ENCODE results near the gene ARHGAP23. TPM values are rescaled to one million over a fixed set of nuclear protein-coding genes. Genes with fewer than 3 reads are reported as not detected.

ARHGAP23 gene
- total RNA-seq, 1 experiment from 2014 or later = 0.04 TPM

DNA sequence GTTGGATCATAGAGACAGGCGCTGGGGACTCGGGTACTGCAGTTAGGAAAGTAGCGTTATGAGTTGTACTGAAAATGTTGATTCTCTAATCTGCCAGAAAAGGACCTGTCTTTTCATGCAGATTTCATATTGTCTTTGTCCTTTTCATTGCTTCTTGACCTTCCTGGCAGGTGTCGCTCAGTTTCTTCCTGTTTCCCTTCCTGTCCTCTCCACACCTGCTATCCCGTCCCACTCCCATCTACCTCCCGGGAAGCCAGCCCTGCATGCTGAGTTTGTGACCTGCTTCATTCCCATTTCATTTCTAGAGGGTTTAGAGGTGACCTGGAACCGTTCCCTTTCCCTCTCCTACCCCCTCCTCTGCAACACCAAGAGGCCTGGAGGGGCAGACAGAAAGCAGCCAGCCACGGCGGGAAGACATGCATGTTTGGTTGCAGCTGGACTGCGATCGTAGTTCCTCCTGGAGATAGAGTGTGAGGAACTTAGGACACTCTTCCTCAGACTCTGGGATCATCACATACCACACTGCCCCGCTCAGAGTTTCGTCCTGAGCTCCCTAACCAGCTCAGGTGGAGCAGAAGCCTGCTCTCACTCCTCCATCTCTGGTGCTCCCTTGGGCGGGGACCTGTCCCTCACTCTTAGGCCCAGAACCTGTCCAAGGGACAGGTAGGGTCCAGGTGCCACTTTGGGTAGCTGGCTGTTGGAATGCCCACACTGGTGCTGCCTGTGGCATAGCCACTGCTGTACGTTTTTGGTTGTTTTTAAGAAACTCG, 23.9 kb upstream of the ARHGAP23 start:
- Histone ChIP-seq H3K27me3 (ENCODE audit: low read length) (no peaks in the 10 kb centered on the region), H3K27ac (ENCODE audit: low read length) (no peak overlapping the region), H4K20me1 (ENCODE audit: insufficient read depth, low read depth, low read length) (no peaks in the 10 kb centered on the region; the same call in 1 of the 2 replicates), H3K9ac (ENCODE audit: low read length) (no peak overlapping the region), H3K79me2 (ENCODE audit: low read length) (no peaks in the 10 kb centered on the region), H3K9me3 (ENCODE audit: low read length) (no peaks in the 10 kb centered on the region), H3K36me3 (ENCODE audit: insufficient read depth, low read length) (no peaks in the 10 kb centered on the region), H3K9me2 (replicated peaks; ENCODE audit: insufficient read depth, low read length) (no peaks in the 10 kb centered on the region), H2AFZ (ENCODE audit: low read length) (no peak overlapping the region), H3K4me2 (ENCODE audit: low read depth, low read length, poor library complexity, severe bottlenecking) (no peak overlapping the region), H3K4me1 (ENCODE audit: low read length) (no peaks in the 10 kb centered on the region), H3K4me3 (ENCODE audit: low read length) (no peak overlapping the region)
- DNase-seq = no peak

DNA sequence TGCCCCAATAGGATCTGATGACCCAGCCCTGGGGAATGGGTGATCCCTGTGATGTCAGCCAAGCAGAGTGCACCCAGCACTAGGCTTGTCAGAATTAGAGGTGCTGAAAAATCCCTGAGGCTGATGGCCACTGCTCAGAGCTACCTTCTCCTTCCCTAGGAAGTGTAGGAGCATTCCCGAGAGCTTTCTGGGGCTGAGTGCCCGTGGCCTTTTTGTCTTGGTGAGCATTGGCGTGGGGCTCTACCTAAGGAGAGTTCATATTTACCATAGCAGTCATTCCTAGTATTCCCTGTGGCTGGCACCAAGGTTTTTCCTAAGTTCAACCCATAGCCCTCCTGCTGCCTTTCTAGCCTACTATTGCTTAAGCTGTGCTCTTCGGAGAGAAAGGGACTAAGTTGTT, 22.6 kb upstream of the ARHGAP23 start:
- no peak overlapping the region for H3K4me2 ChIP-seq (ENCODE audit: low read depth, low read length, poor library complexity, severe bottlenecking)
- no peaks in the 10 kb centered on the region for H3K79me2 ChIP-seq (ENCODE audit: low read length)
- no peaks in the 10 kb centered on the region for H3K9me2 ChIP-seq (replicated peaks; ENCODE audit: insufficient read depth, low read length)
- DNase-seq = no peak
- no peak overlapping the region for H3K9ac ChIP-seq (ENCODE audit: low read length)
- no peaks in the 10 kb centered on the region for H3K9me3 ChIP-seq (ENCODE audit: low read length)
- no peaks in the 10 kb centered on the region for H3K36me3 ChIP-seq (ENCODE audit: insufficient read depth, low read length)
- H4K20me1 ChIP-seq (ENCODE audit: insufficient read depth, low read depth, low read length) = no peaks in the 10 kb centered on the region; the same call in 1 of the 2 replicates
- no peaks in the 10 kb centered on the region for H3K4me1 ChIP-seq (ENCODE audit: low read length)
- H3K27me3 ChIP-seq (ENCODE audit: low read length) = no peaks in the 10 kb centered on the region
- no peak overlapping the region for H2AFZ ChIP-seq (ENCODE audit: low read length)
- H3K27ac ChIP-seq (ENCODE audit: low read length) = no peak overlapping the region
- H3K4me3 ChIP-seq (ENCODE audit: low read length) = no peak overlapping the region

DNA sequence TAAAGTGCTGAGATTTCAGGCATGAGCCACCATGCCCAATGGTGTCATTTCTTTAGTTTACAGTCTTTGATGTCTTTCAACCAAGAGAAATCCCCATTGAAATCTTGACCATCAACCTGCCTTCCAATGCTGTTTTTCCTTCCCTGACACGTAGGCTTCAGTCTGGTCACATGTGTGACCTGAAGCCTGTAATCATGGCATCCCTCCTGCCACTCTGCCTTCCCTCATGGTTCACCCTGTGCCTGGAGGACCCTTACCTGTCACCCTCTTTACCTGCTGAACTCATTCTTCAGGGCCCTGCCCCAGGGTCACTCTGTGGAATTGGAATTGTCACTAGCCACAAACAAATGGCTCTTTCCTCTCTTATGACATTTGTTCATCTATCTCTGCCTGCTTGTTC, 18.1 kb upstream of the ARHGAP23 start:
- Histone ChIP-seq H2AFZ (ENCODE audit: low read length) (no peak overlapping the region), H3K4me2 (ENCODE audit: low read depth, low read length, poor library complexity, severe bottlenecking) (no peak overlapping the region), H3K9me2 (replicated peaks; ENCODE audit: insufficient read depth, low read length) (no peaks in the 10 kb centered on the region), H3K27me3 (ENCODE audit: low read length) (no peaks in the 10 kb centered on the region), H3K79me2 (ENCODE audit: low read length) (no peaks in the 10 kb centered on the region), H3K36me3 (ENCODE audit: insufficient read depth, low read length) (no peaks in the 10 kb centered on the region), H3K9me3 (ENCODE audit: low read length) (no peaks in the 10 kb centered on the region), H3K9ac (ENCODE audit: low read length) (no peak overlapping the region), H3K4me1 (ENCODE audit: low read length) (peaks cover 8% of the 10 kb centered on the region), H4K20me1 (ENCODE audit: insufficient read depth, low read depth, low read length) (no peaks in the 10 kb centered on the region; the same call in 1 of the 2 replicates), H3K27ac (ENCODE audit: low read length) (no peak overlapping the region), H3K4me3 (ENCODE audit: low read length) (no peak overlapping the region)
- no peak for DNase-seq

DNA sequence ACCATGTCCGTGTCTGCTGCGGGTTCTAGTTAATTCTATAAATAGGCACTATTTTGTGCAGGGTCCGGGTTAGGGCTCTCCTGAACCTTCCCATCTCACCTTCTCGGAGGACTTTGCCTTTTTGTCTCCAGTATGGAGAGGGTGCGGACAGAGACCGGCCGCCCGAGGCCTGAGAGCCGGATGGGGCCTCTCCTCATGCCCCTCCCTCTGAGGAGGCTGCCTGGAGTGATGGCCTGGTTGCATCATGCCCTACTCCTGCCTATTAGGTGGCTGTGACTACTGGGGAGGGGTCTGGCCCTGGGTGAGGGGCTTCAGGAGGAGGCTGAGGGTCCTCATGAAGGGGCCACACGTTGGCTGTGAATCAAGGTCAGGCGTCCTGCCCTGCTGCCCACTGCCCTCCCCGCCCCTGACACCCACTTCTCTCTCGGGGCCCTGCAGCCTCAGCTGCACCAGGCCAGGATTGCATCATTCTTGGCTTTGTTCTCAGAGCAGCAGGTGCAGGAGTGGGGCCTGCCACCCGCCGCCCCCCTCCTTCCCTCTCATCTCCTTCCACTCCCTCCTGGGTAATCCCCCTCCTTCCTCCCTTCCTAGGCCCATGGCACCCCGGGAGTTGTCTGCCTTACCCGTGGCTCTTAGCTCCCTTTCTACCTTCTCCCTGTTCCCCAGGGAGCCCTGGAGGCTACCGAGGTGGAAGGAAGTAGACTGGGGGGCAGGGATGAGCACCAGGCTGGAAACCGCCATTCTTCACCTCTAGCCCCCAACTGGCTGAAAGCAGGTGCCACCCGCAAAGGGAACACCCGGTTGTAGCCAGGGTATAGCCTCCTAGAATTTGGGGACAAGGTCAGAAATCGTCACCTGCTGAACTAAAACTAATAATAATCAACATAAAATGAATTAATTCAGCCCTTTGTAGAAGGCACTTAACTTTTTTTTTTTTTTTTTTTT, 12.7 kb upstream of the ARHGAP23 start:
- peak; percentile 74 for DNase-seq
- Histone ChIP-seq H3K79me2 (ENCODE audit: low read length) (no peaks in the 10 kb centered on the region), H3K4me3 (ENCODE audit: low read length) (peak overlapping the region; percentile 61; the same call in 1 of the 2 replicates), H3K36me3 (ENCODE audit: insufficient read depth, low read length) (no peaks in the 10 kb centered on the region), H3K9ac (ENCODE audit: low read length) (peak overlapping the region; percentile 71), H3K27me3 (ENCODE audit: low read length) (no peaks in the 10 kb centered on the region), H4K20me1 (ENCODE audit: insufficient read depth, low read depth, low read length) (no peaks in the 10 kb centered on the region), H3K9me3 (ENCODE audit: low read length) (no peaks in the 10 kb centered on the region), H2AFZ (ENCODE audit: low read length) (peak overlapping the region; percentile 75), H3K4me1 (ENCODE audit: low read length) (peaks cover 21% of the 10 kb centered on the region), H3K27ac (ENCODE audit: low read length) (peak overlapping the region; percentile 58; the same call in 1 of the 2 replicates), H3K4me2 (ENCODE audit: low read depth, low read length, poor library complexity, severe bottlenecking) (peak overlapping the region; percentile 68), H3K9me2 (replicated peaks; ENCODE audit: insufficient read depth, low read length) (no peaks in the 10 kb centered on the region)

DNA sequence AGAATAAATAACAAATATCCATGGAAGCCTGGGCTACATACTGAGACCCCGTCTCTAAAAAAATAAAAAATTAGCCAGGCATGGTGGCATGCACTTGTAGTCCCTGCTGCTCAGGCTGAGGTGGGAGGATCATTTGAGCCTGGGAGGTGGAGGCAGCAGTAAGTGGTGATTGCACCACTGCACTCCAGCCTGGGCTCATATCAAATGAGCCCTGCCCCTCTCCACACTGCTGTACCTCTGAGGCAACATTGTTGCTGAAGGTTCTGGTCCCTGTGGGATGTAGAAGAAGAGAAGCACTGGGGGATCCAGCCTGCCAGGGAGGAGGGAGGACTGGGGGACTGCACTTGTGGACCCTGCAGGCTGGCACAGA, 11.4 kb upstream of the ARHGAP23 start:
- Histone ChIP-seq H3K4me3 (ENCODE audit: low read length) (no peak overlapping the region), H3K9me2 (replicated peaks; ENCODE audit: insufficient read depth, low read length) (no peaks in the 10 kb centered on the region), H3K9ac (ENCODE audit: low read length) (peak overlapping the region; percentile 33; the same call in 1 of the 2 replicates), H2AFZ (ENCODE audit: low read length) (no peak overlapping the region), H3K79me2 (ENCODE audit: low read length) (no peaks in the 10 kb centered on the region), H3K4me2 (ENCODE audit: low read depth, low read length, poor library complexity, severe bottlenecking) (no peak overlapping the region), H3K4me1 (ENCODE audit: low read length) (peaks cover 26% of the 10 kb centered on the region), H3K27ac (ENCODE audit: low read length) (no peak overlapping the region), H3K36me3 (ENCODE audit: insufficient read depth, low read length) (no peaks in the 10 kb centered on the region), H4K20me1 (ENCODE audit: insufficient read depth, low read depth, low read length) (no peaks in the 10 kb centered on the region), H3K27me3 (ENCODE audit: low read length) (no peaks in the 10 kb centered on the region), H3K9me3 (ENCODE audit: low read length) (no peaks in the 10 kb centered on the region)
- DNase-seq = no peak

DNA sequence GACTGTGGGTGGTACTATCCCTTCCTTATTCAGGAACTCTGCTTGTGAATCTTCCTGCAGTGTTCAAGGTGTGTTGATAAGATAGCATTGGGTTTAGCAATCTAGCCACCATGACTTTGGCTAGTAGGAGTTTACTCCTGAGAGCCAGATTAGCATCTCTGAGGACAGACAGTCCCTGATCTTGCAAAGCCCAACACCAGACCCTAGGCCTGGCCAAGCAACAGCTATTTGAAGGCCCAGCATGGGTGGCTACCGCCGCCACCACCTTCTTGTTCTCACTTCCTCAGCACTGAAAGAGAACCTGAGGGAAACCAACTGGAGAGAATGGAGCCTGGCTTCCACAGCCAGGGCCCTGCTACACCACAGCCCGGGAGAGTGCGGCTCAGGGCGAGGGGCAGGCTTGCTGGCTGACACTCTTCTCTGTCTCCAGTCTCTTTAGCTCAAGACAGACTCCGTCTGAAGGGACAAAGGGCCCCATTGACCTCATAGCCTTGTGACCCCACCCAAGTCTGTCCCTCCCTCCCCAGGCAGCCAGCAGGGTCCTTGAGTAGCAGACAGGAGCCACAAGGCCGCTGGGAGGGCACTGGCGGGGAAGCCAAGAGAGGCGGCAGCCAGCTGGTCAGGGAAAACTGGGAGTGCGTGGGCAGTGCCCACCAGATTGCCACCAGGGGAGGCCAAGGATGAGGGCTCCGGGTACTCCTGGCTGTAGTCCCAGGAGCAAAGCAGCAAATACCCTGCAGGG, 10.9 kb upstream of the ARHGAP23 start:
- Histone ChIP-seq H3K9me2 (replicated peaks; ENCODE audit: insufficient read depth, low read length) (no peaks in the 10 kb centered on the region), H2AFZ (ENCODE audit: low read length) (no peak overlapping the region), H4K20me1 (ENCODE audit: insufficient read depth, low read depth, low read length) (no peaks in the 10 kb centered on the region), H3K27me3 (ENCODE audit: low read length) (no peaks in the 10 kb centered on the region), H3K79me2 (ENCODE audit: low read length) (no peaks in the 10 kb centered on the region), H3K9ac (ENCODE audit: low read length) (peak overlapping the region; percentile 33; the same call in 1 of the 2 replicates), H3K4me1 (ENCODE audit: low read length) (peaks cover 31% of the 10 kb centered on the region), H3K4me2 (ENCODE audit: low read depth, low read length, poor library complexity, severe bottlenecking) (no peak overlapping the region), H3K4me3 (ENCODE audit: low read length) (no peak overlapping the region), H3K36me3 (ENCODE audit: insufficient read depth, low read length) (no peaks in the 10 kb centered on the region), H3K9me3 (ENCODE audit: low read length) (no peaks in the 10 kb centered on the region), H3K27ac (ENCODE audit: low read length) (no peak overlapping the region)
- no peak for DNase-seq

DNA sequence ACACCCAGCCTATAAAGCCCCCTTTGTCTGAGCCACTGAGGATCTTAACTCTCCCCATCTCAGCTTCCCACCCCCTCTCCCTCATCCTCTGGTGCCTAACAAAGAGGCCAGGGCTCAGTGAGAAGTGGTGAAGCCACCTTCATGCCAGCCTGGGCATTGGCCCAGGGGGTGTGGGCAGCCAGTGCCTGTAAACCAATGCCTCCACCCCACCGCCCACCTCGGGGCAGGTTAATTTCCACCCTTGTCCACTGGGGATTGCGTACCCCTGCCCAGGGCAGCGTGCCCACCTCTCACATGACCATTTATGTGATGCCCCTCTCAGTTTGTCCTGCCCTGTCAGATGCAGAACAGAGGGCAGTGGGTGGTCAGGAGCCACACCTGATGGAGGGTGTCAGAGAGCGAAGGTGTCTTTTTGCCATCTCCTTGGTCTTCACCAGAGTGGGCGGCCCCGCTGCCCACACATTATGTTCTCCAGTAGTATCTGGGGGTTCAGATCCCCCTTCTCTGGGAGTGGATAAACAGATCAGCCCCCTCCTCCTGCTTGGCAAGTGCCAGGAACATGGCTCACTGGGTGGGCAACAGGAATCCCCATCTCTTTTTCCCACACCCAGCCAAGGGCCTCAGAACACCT, 10.1 kb upstream of the ARHGAP23 start:
- no peak overlapping the region for H3K4me2 ChIP-seq (ENCODE audit: low read depth, low read length, poor library complexity, severe bottlenecking)
- H3K27me3 ChIP-seq (ENCODE audit: low read length) = no peaks in the 10 kb centered on the region
- H3K4me1 ChIP-seq (ENCODE audit: low read length) = peaks cover 32% of the 10 kb centered on the region
- DNase-seq = no peak
- no peaks in the 10 kb centered on the region for H3K9me2 ChIP-seq (replicated peaks; ENCODE audit: insufficient read depth, low read length)
- no peak overlapping the region for H3K9ac ChIP-seq (ENCODE audit: low read length)
- H3K36me3 ChIP-seq (ENCODE audit: insufficient read depth, low read length) = no peaks in the 10 kb centered on the region
- no peaks in the 10 kb centered on the region for H3K9me3 ChIP-seq (ENCODE audit: low read length)
- no peaks in the 10 kb centered on the region for H3K79me2 ChIP-seq (ENCODE audit: low read length)
- H2AFZ ChIP-seq (ENCODE audit: low read length) = no peak overlapping the region
- H4K20me1 ChIP-seq (ENCODE audit: insufficient read depth, low read depth, low read length) = no peaks in the 10 kb centered on the region
- H3K4me3 ChIP-seq (ENCODE audit: low read length) = no peak overlapping the region
- H3K27ac ChIP-seq (ENCODE audit: low read length) = no peak overlapping the region
